AG04450 (cell line): ENCODE data around the gene C6orf136. TPM values are rescaled to one million over a fixed set of nuclear protein-coding genes. Genes with fewer than 3 reads are reported as not detected.

Source experiments
- CTCF ChIA-PET: fragments of 300-600, 350-600 bp; formaldehyde crosslinking; extraction: SDS; loops from one replicate; lab custom pipeline; 2022; ENCODE audit warnings: antibody characterized with exemption, inconsistent platforms; lab: Charles Lee
- POLR2A ChIA-PET: fragments of 350-600 bp; formaldehyde crosslinking; extraction: SDS; loops from one replicate; lab custom pipeline; 2021; ENCODE audit warnings: antibody characterized with exemption, inconsistent platforms; lab: Yijun Ruan, JAX
- DNase-seq: peaks from one replicate; pipeline ENCODE4 v3.0.0-alpha.2; 2011; ENCODE audit warnings: low read depth, low spot score
- H3K27ac ChIP-seq: one replicate; pipeline ENCODE4 v1.5.1; 2012; ENCODE audit warnings: low read depth, low read length, control low read depth
- H3K27me3 ChIP-seq: one replicate; pipeline ENCODE4 v1.6.0; 2012; ENCODE audit warnings: low read length; ENCODE audit not compliant: control insufficient read depth, insufficient read depth
- H3K4me3 ChIP-seq: 2 replicates; pipeline ENCODE4 v1.5.1; 2011; ENCODE audit warnings: mild to moderate bottlenecking, low read depth, low read length, control low read depth
- H3K9me3 ChIP-seq: 2 replicates; pipeline ENCODE4 v1.5.1; 2012; ENCODE audit warnings: low read length; ENCODE audit not compliant: control insufficient read depth, insufficient read depth
- CTCF ChIP-seq: IDR thresholded peaks from 2 replicates; pipeline ENCODE4 v1.5.1; 2011; ENCODE audit warnings: low read depth, low read length, control low read depth, inconsistent platforms
- polyA plus RNA-seq: library from polyadenylated mRNA; depleted of rRNA; stranded (reverse); fragments of >200 nt; gene quantifications from 2 replicates; pipeline ENCODE4 v1.2.3, GENCODE V29; 2011

C6orf136 gene
- polyA plus RNA-seq, 1 experiment: 5.1 TPM

GRCh38 chr6:30683980-30684338 is 37.0 kb downstream of the C6orf136 start:
- Histone ChIP-seq H3K27ac (peak overlapping the region; percentile 68), H3K4me3 (peak overlapping the region; percentile 92), H3K27me3 (no peaks in the 10 kb centered on the region), H3K9me3 (no peaks in the 10 kb centered on the region; the same call in 1 of the 2 replicates)
- CTCF ChIA-PET: interaction anchor here (1.0 kb wide), 1 partner anchor 9 kb away, joined by 6 read pairs; no protein-coding TSS in a partner anchor
- POLR2A ChIA-PET: interaction anchor here (0.8 to 0.9 kb wide), 2 partner anchors 9 to 42 kb away, joined by 3 to 4 read pairs; no protein-coding TSS in a partner anchor
- DNase-seq: no peak
- no peak for TF ChIP-seq CTCF

GRCh38 chr6:30684386-30685156 is 37.6 kb downstream of the C6orf136 start:
- no peak for TF ChIP-seq CTCF
- CTCF ChIA-PET: interaction anchor here (1.0 to 1.4 kb wide), 3 partner anchors 9 to 403 kb away, joined by 3 to 6 read pairs (median 4); no protein-coding TSS in a partner anchor

GRCh38 chr6:30685157-30686008 is 38.5 kb downstream of the C6orf136 start:
- H3K27me3 ChIP-seq: no peaks in the 10 kb centered on the region
- DNase-seq: no peak
- TF ChIP-seq CTCF: peak; percentile 38
- H3K9me3 ChIP-seq: no peaks in the 10 kb centered on the region; the same call in 1 of the 2 replicates
- peak overlapping the region; percentile 75 for H3K27ac ChIP-seq
- peak overlapping the region; percentile 92 for H3K4me3 ChIP-seq
- POLR2A ChIA-PET: interaction anchor here (0.6 kb wide), 1 partner anchor 126 kb away, joined by 4 read pairs; no protein-coding TSS in a partner anchor
- CTCF ChIA-PET: interaction anchor here (1.0 to 1.4 kb wide), 3 partner anchors 10 to 402 kb away, joined by 3 to 6 read pairs (median 4); no protein-coding TSS in a partner anchor

More at GRCh38 chr6:30684386-30685156, 37.6 kb downstream of the C6orf136 start:
- Histone ChIP-seq H3K9me3 (no peaks in the 10 kb centered on the region; the same call in 1 of the 2 replicates), H3K27ac (peak overlapping the region; percentile 47), H3K4me3 (peak overlapping the region; percentile 92), H3K27me3 (no peaks in the 10 kb centered on the region)
- DNase-seq: no peak
- POLR2A ChIA-PET: interaction anchor here (0.6 to 0.9 kb wide), 3 partner anchors 10 to 127 kb away, joined by 3 to 4 read pairs (median 4); no protein-coding TSS in a partner anchor

- Histone ChIP-seq H3K27ac (peak within 1 kb of the TSS; percentile 99), H3K27me3 (no peaks in the 10 kb centered on the region), H3K4me3 (peak within 1 kb of the TSS; percentile 92), H3K9me3 (no peaks in the 10 kb centered on the region; the same call in 1 of the 2 replicates)
- ChIA-PET CTCF (interaction anchor here (1.4 kb wide), 1 partner anchor 401 kb away, joined by 4 read pairs; no protein-coding TSS in a partner anchor), POLR2A (no interaction called here)
- TF ChIP-seq CTCF: no peak
- no peak for DNase-seq
These were observed 39.3 kb downstream of the C6orf136 start, which contains the start of gene PPP1R18 for GRCh38 chr6:30686009-30686907. Gene PPP1R18 (minus strand): TSS chr6:30686645. CDS start chr6:30686018, 627 bp downstream.
